Measurements from ENCODE around the gene OTUB2.

The OTUB2 gene

DNA sequence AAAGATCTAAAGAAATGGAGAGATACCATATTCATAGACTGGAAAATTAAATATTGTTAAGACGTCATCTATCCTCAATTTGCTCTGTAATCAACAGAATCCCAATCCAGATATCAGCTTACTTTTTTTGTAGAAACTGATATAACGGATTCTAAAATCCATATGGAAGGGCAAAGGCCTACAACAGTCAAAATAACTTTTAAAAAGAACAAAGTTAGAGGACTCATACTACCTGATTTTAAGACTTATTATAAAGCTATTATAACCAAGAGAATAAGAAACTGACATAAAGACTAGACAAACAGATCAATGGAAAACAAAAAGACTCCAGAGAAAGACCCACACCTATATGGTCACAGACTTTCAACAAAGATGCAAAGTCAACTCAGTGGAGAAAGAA lies 48.9 kb downstream of the OTUB2 start:
- Histone ChIP-seq H3K27ac (ENCODE audit: low read depth, low read length) (no peak overlapping the region), H3K9me3 (ENCODE audit: low read length) (no peaks in the 10 kb centered on the region), H3K4me3 (ENCODE audit: low read depth in 1 of 2, low read length in 2 of 2) (no peak overlapping the region), H3K9ac (ENCODE audit: low read length) (no peak overlapping the region), H3K4me1 (ENCODE audit: insufficient read depth, low read length) (peaks cover 32% of the 10 kb centered on the region), H3K36me3 (ENCODE audit: insufficient read depth, low read length) (peaks cover 23% of the 10 kb centered on the region), H3K27me3 (ENCODE audit: control insufficient read depth in 1 of 2, insufficient read depth in 2 of 2, low read length in 2 of 2) (no peaks in the 10 kb centered on the region)

GRCh38 chr14:94077111-94077821 lies 51.1 kb downstream of the OTUB2 start:
- Histone ChIP-seq H3K9ac (ENCODE audit: low read length) (peak overlapping the region; percentile 24), H3K9me3 (ENCODE audit: low read length) (no peaks in the 10 kb centered on the region), H3K4me1 (ENCODE audit: insufficient read depth, low read length) (peaks cover 40% of the 10 kb centered on the region), H3K36me3 (ENCODE audit: insufficient read depth, low read length) (peaks cover 23% of the 10 kb centered on the region), H3K4me3 (ENCODE audit: low read depth in 1 of 2, low read length in 2 of 2) (peak overlapping the region; percentile 30 to 50), H3K27me3 (ENCODE audit: control insufficient read depth in 1 of 2, insufficient read depth in 2 of 2, low read length in 2 of 2) (no peaks in the 10 kb centered on the region), H3K27ac (ENCODE audit: low read depth, low read length) (no peak overlapping the region)

DNA sequence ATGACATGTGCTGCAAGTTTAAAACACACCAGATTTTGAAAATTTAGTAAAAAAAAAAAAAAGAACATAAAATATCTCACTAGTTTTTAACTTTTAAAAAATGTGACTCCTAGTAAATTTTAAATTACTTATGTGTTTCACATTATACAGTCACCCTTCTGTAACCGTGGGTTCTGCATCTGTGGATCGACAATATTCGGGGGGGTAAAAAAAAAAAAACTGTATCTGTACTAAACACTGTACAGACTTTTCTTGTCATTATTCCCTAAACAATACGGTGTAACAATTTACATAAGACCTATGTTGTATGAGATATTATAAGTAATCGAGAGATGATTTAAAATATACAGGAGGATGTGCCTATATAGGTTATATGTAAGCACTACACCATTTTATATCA lies 51.7 kb downstream of the OTUB2 start:
- H3K9me3 ChIP-seq (ENCODE audit: low read length), result no peaks in the 10 kb centered on the region
- peak overlapping the region in 1 of 2 donors; percentile 94 for H3K4me3 ChIP-seq (ENCODE audit: low read depth in 1 of 2, low read length in 2 of 2)
- peaks cover 23% of the 10 kb centered on the region for H3K36me3 ChIP-seq (ENCODE audit: insufficient read depth, low read length)
- no peak overlapping the region for H3K9ac ChIP-seq (ENCODE audit: low read length)
- peaks cover 40% of the 10 kb centered on the region for H3K4me1 ChIP-seq (ENCODE audit: insufficient read depth, low read length)
- H3K27ac ChIP-seq (ENCODE audit: low read depth, low read length), result no peak overlapping the region
- H3K27me3 ChIP-seq (ENCODE audit: control insufficient read depth in 1 of 2, insufficient read depth in 2 of 2, low read length in 2 of 2), result no peaks in the 10 kb centered on the region

- no peaks in the 10 kb centered on the region for H3K27me3 ChIP-seq (ENCODE audit: control insufficient read depth in 1 of 2, insufficient read depth in 2 of 2, low read length in 2 of 2)
- H3K27ac ChIP-seq (ENCODE audit: low read depth, low read length), result peak overlapping the region; percentile 81
- peaks cover 23% of the 10 kb centered on the region for H3K36me3 ChIP-seq (ENCODE audit: insufficient read depth, low read length)
- H3K9me3 ChIP-seq (ENCODE audit: low read length), result no peaks in the 10 kb centered on the region
- H3K4me3 ChIP-seq (ENCODE audit: low read depth in 1 of 2, low read length in 2 of 2), result peak overlapping the region; percentile 94
- peaks cover 40% of the 10 kb centered on the region for H3K4me1 ChIP-seq (ENCODE audit: insufficient read depth, low read length)
- peak overlapping the region; percentile 97 for H3K9ac ChIP-seq (ENCODE audit: low read length)
These were observed 53.9 kb downstream of the OTUB2 start for GRCh38 chr14:94079891-94080620.

- Histone ChIP-seq H3K4me1 (ENCODE audit: insufficient read depth, low read length) (peaks cover 39% of the 10 kb centered on the region), H3K27ac (ENCODE audit: low read depth, low read length) (peak within 1 kb of the TSS; percentile 81), H3K36me3 (ENCODE audit: insufficient read depth, low read length) (peaks cover 23% of the 10 kb centered on the region), H3K9ac (ENCODE audit: low read length) (peak within 1 kb of the TSS; percentile 97), H3K9me3 (ENCODE audit: low read length) (no peaks in the 10 kb centered on the region), H3K4me3 (ENCODE audit: low read depth in 1 of 2, low read length in 2 of 2) (peak within 1 kb of the TSS; percentile 94), H3K27me3 (ENCODE audit: control insufficient read depth in 1 of 2, insufficient read depth in 2 of 2, low read length in 2 of 2) (no peaks in the 10 kb centered on the region)
These were observed 54.7 kb downstream of the OTUB2 start, which contains the start of the genes DDX24 and IFI27L1 for GRCh38 chr14:94080621-94081385. Gene DDX24, minus strand, starts transcription at chr14:94081202. Its CDS starts 1,460 bp downstream, at chr14:94079742. Gene IFI27L1, plus strand, starts transcription at chr14:94081310. Its CDS starts 15,628 bp downstream, at chr14:94096938.

- peaks cover 23% of the 10 kb centered on the region for H3K36me3 ChIP-seq (ENCODE audit: insufficient read depth, low read length)
- peak overlapping the region; percentile 97 for H3K9ac ChIP-seq (ENCODE audit: low read length)
- no peaks in the 10 kb centered on the region for H3K27me3 ChIP-seq (ENCODE audit: control insufficient read depth in 1 of 2, insufficient read depth in 2 of 2, low read length in 2 of 2)
- H3K9me3 ChIP-seq (ENCODE audit: low read length), result no peaks in the 10 kb centered on the region
- H3K4me1 ChIP-seq (ENCODE audit: insufficient read depth, low read length), result peaks cover 33% of the 10 kb centered on the region
- peak overlapping the region; percentile 25 for H3K27ac ChIP-seq (ENCODE audit: low read depth, low read length)
- H3K4me3 ChIP-seq (ENCODE audit: low read depth in 1 of 2, low read length in 2 of 2), result peak overlapping the region; percentile 94
These were observed 55.3 kb downstream of the OTUB2 start for GRCh38 chr14:94081386-94081820.

DNA sequence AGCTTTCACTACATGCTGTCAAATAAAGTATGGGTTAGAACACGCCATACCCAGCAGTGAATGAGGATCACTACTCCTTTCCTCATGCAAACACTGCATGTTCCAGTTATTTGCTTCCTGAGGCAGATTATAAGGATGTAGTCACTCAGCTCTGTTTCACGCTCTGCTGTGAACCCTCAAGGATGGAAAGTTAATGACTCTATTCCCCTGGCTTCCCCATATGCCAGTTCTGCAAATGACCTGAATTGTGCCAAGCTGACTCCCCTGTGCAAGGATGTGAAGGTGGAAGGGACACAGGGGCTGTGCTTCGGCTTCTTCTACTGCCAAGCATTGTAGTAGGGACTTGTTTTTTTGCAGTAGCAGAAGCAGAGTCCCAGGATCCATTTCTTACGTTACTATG lies 61.8 kb downstream of the OTUB2 start:
- no peak overlapping the region for H3K27ac ChIP-seq (ENCODE audit: low read depth, low read length)
- no peak overlapping the region for H3K4me3 ChIP-seq (ENCODE audit: low read depth in 1 of 2, low read length in 2 of 2)
- H3K36me3 ChIP-seq (ENCODE audit: insufficient read depth, low read length), result no peaks in the 10 kb centered on the region
- H3K27me3 ChIP-seq (ENCODE audit: control insufficient read depth in 1 of 2, insufficient read depth in 2 of 2, low read length in 2 of 2), result no peaks in the 10 kb centered on the region
- no peaks in the 10 kb centered on the region for H3K4me1 ChIP-seq (ENCODE audit: insufficient read depth, low read length)
- H3K9ac ChIP-seq (ENCODE audit: low read length), result no peak overlapping the region
- H3K9me3 ChIP-seq (ENCODE audit: low read length), result no peaks in the 10 kb centered on the region

DNA sequence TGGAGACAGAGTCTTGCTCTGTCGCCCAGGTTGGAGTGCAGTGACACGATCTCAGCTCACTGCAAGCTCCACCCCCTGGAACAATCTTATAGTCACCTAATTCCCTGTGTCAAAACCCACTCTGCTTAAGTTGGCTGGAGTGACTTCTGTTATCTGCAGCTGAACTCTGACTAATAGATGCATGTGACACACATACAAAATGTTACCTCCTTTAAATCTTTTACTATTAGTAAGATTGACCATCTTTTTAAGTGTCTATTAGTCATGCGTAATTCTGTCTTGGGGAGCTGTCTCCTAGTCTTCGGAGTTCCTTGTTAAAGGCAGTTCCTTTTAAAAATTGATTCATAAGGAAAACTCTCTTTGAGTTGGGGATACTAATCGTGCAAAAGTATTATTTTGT lies 62.4 kb downstream of the OTUB2 start:
- H3K4me3 ChIP-seq (ENCODE audit: low read depth in 1 of 2, low read length in 2 of 2), result no peak overlapping the region
- H3K27me3 ChIP-seq (ENCODE audit: control insufficient read depth in 1 of 2, insufficient read depth in 2 of 2, low read length in 2 of 2), result no peaks in the 10 kb centered on the region
- H3K27ac ChIP-seq (ENCODE audit: low read depth, low read length), result no peak overlapping the region
- no peaks in the 10 kb centered on the region for H3K9me3 ChIP-seq (ENCODE audit: low read length)
- no peaks in the 10 kb centered on the region for H3K4me1 ChIP-seq (ENCODE audit: insufficient read depth, low read length)
- H3K9ac ChIP-seq (ENCODE audit: low read length), result no peak overlapping the region
- H3K36me3 ChIP-seq (ENCODE audit: insufficient read depth, low read length), result no peaks in the 10 kb centered on the region

DNA sequence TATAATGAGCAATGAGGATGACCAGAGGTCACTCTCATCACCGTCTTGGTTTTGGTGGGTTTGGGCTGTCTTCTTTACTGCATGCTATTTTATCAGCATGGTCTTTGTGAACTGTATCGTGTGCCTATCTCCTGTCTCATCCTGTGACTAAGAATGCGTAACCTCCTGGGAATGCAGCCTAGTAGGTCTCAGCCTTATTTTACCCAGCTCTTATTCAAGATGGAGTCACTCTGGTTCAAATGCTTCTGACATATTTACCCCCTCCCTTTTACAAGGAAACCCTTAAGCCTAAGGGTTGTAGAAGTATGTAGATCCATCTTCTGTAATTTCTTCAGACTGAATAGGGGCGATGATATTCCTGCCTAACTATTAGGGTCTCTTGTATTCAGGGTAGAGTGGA lies 63.3 kb downstream of the OTUB2 start:
- Histone ChIP-seq H3K4me1 (ENCODE audit: insufficient read depth, low read length) (no peaks in the 10 kb centered on the region), H3K27ac (ENCODE audit: low read depth, low read length) (no peak overlapping the region), H3K27me3 (ENCODE audit: control insufficient read depth in 1 of 2, insufficient read depth in 2 of 2, low read length in 2 of 2) (no peaks in the 10 kb centered on the region)

GRCh38 chr14:94093418-94093817 lies 67.3 kb downstream of the OTUB2 start:
- Histone ChIP-seq H3K4me1 (ENCODE audit: insufficient read depth, low read length) (no peaks in the 10 kb centered on the region), H3K9me3 (ENCODE audit: low read length) (no peaks in the 10 kb centered on the region), H3K27me3 (ENCODE audit: control insufficient read depth in 1 of 2, insufficient read depth in 2 of 2, low read length in 2 of 2) (no peaks in the 10 kb centered on the region), H3K4me3 (ENCODE audit: low read depth in 1 of 2, low read length in 2 of 2) (no peak overlapping the region), H3K27ac (ENCODE audit: low read depth, low read length) (no peak overlapping the region), H3K9ac (ENCODE audit: low read length) (no peak overlapping the region), H3K36me3 (ENCODE audit: insufficient read depth, low read length) (no peaks in the 10 kb centered on the region)

More for the DNA sequence above, 63.3 kb downstream of the OTUB2 start:
- H3K9me3 ChIP-seq (ENCODE audit: low read length), result no peaks in the 10 kb centered on the region
- no peak overlapping the region for H3K4me3 ChIP-seq (ENCODE audit: low read depth in 1 of 2, low read length in 2 of 2)
- H3K36me3 ChIP-seq (ENCODE audit: insufficient read depth, low read length), result no peaks in the 10 kb centered on the region
- H3K9ac ChIP-seq (ENCODE audit: low read length), result no peak overlapping the region

- no peaks in the 10 kb centered on the region for H3K36me3 ChIP-seq (ENCODE audit: insufficient read depth, low read length)
- no peaks in the 10 kb centered on the region for H3K4me1 ChIP-seq (ENCODE audit: insufficient read depth, low read length)
- H3K27ac ChIP-seq (ENCODE audit: low read depth, low read length), result no peak overlapping the region
- no peak overlapping the region for H3K9ac ChIP-seq (ENCODE audit: low read length)
- no peaks in the 10 kb centered on the region for H3K27me3 ChIP-seq (ENCODE audit: control insufficient read depth in 1 of 2, insufficient read depth in 2 of 2, low read length in 2 of 2)
- no peaks in the 10 kb centered on the region for H3K9me3 ChIP-seq (ENCODE audit: low read length)
- H3K4me3 ChIP-seq (ENCODE audit: low read depth in 1 of 2, low read length in 2 of 2), result no peak overlapping the region
These were observed 71.0 kb downstream of the OTUB2 start for GRCh38 chr14:94097091-94097490.
